ENCODE data around the gene PVR. TPM values are rescaled to one million over a fixed set of nuclear protein-coding genes. Genes with fewer than 3 reads are reported as not detected.
"Not testable (repeated sequence)": the region's sequence is repeated elsewhere in the genome, so short reads cannot be mapped to it uniquely, and the experiment has no call there.

The PVR gene
- total RNA-seq, 2 donors from 2014 or later = 44.7 to 54.6 TPM

DNA sequence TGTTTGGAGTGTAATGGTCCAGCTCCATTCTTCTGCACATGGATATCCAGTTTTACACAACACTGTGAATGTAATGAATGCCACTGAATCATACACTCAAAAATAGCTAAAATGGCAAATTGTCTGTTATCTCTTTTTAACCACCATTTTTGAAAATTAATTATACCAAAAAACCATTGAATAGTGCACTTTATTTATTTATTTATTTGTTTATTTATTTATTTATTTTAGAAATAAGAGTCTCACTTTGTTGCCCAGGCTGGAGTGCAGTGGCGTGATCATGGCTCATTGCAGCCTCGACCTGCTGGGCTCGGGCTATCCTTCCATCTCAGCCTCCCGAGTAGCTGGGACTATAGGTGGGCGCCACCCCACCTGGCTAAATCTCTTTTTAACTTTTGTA lies 20.3 kb downstream of the PVR start:
- no peak overlapping the region for H3K27ac ChIP-seq
- no peak overlapping the region for H3K4me3 ChIP-seq
- no peaks in the 10 kb centered on the region for H3K9me3 ChIP-seq
- TF ChIP-seq, protein P1, sequence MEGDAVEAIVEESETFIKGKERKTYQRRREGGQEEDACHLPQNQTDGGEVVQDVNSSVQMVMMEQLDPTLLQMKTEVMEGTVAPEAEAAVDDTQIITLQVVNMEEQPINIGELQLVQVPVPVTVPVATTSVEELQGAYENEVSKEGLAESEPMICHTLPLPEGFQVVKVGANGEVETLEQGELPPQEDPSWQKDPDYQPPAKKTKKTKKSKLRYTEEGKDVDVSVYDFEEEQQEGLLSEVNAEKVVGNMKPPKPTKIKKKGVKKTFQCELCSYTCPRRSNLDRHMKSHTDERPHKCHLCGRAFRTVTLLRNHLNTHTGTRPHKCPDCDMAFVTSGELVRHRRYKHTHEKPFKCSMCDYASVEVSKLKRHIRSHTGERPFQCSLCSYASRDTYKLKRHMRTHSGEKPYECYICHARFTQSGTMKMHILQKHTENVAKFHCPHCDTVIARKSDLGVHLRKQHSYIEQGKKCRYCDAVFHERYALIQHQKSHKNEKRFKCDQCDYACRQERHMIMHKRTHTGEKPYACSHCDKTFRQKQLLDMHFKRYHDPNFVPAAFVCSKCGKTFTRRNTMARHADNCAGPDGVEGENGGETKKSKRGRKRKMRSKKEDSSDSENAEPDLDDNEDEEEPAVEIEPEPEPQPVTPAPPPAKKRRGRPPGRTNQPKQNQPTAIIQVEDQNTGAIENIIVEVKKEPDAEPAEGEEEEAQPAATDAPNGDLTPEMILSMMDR (IDR thresholded peaks at IDR 0.05) = no peak
- H3K27me3 ChIP-seq = no peaks in the 10 kb centered on the region
- no peak overlapping the region for H3K9ac ChIP-seq (ENCODE audit: low read depth in 2 of 2, low read length in 2 of 2)
- intact Hi-C loops (cut with DNase I) = no loop called here
- no peaks in the 10 kb centered on the region for H3K4me1 ChIP-seq
- peaks cover 6% of the 10 kb centered on the region for H3K36me3 ChIP-seq
- DNase-seq = no peak

DNA sequence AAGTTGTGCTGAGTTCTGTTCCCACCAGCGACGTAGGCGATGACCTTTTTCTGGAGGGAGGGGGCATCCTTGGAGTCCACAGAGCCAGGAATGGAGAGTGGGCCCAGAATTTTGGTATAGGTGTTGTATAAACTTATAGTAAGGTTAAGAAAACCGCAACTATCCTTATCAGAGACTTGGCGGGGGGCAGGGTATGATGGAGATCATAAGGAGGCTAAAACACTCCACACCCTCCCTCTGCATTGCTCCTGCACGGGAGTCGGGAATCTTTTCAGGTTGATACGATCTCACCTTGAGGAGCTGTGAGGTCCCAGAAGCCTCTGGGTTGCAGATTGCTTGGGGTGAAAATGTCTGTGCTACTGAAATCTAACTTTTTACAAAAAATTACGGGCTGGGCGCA lies 21.3 kb downstream of the PVR start:
- no peaks in the 10 kb centered on the region for H3K9me3 ChIP-seq
- no peak overlapping the region for H3K4me3 ChIP-seq
- no peak overlapping the region for H3K27ac ChIP-seq
- TF ChIP-seq, protein P1 (IDR thresholded peaks at IDR 0.05) = no peak
- intact Hi-C loops (cut with DNase I) = no loop called here
- no peak for DNase-seq
- peaks cover 6% of the 10 kb centered on the region for H3K36me3 ChIP-seq
- no peaks in the 10 kb centered on the region for H3K4me1 ChIP-seq
- no peak overlapping the region for H3K9ac ChIP-seq (ENCODE audit: low read depth in 2 of 2, low read length in 2 of 2)
- no peaks in the 10 kb centered on the region for H3K27me3 ChIP-seq

DNA sequence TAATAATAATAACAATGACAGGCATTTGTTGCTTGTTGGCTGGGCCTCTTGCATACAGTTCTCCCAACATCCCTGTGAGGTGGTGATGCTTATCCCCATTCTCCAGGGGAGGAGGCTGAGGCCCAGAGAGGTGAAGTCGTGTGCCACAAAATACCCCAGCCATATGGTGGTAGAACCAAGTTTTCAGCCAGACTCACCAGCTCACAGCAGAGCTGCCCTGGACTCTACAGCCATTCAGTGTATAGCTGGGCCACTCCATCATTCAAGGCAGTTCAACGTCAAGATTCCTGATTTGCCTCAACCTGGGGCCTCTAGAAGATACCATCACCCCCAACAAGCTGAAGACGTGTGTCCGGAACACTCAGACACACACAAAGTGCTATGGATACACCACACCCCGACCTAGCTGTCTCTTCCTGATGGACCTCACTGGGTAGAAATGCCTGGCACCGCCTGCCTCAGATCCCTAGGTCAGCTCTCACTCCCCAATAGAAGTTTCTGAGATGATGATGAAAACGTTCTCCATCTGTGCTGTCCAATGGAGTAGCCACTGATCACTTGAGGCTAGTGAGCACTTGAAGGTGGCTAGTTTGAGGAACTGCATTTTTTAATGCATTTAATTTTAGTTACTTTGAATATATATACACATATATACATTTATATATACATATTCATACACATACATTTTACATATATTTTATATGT lies 23.3 kb downstream of the PVR start:
- TF ChIP-seq, protein P1 (IDR thresholded peaks at IDR 0.05) = no peak
- H3K36me3 ChIP-seq = peaks cover 6% of the 10 kb centered on the region

DNA sequence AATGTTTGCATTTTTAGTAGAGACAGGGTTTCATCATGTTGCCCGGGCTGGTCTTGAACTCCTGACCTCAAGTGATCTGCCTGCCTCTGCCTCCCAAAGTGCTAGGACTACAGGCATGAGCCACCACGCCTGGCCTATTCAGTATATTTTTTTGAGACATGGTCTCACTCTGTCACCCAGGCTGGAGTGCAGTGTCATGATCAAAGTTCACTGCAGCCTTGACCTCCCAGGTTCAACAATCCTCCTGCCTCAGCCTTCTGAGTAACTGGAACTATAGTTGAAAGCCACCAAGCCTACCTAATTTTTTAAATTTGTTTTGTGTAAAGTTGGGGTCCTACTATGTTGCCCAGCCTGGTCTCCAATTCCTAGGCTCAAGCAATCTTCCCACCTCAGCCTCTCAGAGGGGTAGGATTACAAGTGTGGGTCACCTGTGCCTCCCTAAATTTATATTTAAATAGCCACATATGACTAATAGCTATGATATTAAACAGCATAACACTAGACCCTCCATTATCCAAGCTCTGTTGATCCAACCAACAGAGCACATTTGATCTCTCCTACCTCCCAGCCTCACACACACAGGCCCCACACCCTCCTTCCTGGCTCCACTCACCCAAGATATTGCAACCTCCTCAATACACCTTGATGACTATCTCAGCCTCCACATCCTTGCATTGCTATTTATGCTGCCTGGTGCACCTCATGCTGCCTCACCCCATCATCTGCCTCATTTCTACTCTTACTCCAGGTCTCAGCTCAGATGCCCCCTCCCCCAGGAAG lies 25.5 kb downstream of the PVR start:
- H3K4me1 ChIP-seq = no peaks in the 10 kb centered on the region

More for the DNA sequence above, 23.3 kb downstream of the PVR start:
- H3K27me3 ChIP-seq = no peaks in the 10 kb centered on the region
- intact Hi-C loops (cut with DNase I) = no loop called here
- no peak for DNase-seq
- H3K9ac ChIP-seq (ENCODE audit: low read depth in 2 of 2, low read length in 2 of 2) = no peak overlapping the region
- no peaks in the 10 kb centered on the region for H3K4me1 ChIP-seq
- no peak overlapping the region for H3K27ac ChIP-seq
- H3K9me3 ChIP-seq = no peaks in the 10 kb centered on the region
- no peak overlapping the region for H3K4me3 ChIP-seq

DNA sequence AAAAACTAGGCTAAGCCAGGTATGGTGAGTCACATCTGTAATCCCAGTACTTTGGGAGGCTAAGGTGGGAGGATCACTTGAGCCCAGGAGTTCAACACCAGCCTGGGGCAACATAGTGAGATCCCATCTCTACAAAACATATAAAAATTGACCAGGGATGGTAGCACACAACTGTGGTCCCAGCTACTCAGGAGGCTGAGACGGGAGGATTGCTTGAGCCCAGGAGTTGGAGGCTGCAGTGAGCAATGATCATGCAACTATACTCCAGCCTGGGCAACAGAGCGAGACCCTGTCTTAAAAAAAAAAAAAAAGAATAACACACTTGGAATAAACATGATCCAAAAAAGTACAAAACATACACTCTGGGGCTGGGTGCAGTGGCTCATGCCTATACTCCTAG lies 26.3 kb downstream of the PVR start:
- H3K4me3 ChIP-seq; H3K27me3 ChIP-seq; H3K27ac ChIP-seq; H3K36me3 ChIP-seq; H3K9me3 ChIP-seq; H3K9ac ChIP-seq (ENCODE audit: low read depth in 2 of 2, low read length in 2 of 2); DNase-seq; intact Hi-C loops (cut with DNase I); H3K4me1 ChIP-seq: not testable (repeated sequence)

More for the DNA sequence above, 25.5 kb downstream of the PVR start:
- Histone ChIP-seq H3K36me3 (no peaks in the 10 kb centered on the region), H3K27me3 (no peaks in the 10 kb centered on the region), H3K4me3 (no peak overlapping the region), H3K9ac (ENCODE audit: low read depth in 2 of 2, low read length in 2 of 2) (no peak overlapping the region), H3K27ac (no peak overlapping the region), H3K9me3 (no peaks in the 10 kb centered on the region)
- TF ChIP-seq, protein P1 (IDR thresholded peaks at IDR 0.05) = no peak
- intact Hi-C loops (cut with DNase I) = no loop called here
- DNase-seq = no peak

DNA sequence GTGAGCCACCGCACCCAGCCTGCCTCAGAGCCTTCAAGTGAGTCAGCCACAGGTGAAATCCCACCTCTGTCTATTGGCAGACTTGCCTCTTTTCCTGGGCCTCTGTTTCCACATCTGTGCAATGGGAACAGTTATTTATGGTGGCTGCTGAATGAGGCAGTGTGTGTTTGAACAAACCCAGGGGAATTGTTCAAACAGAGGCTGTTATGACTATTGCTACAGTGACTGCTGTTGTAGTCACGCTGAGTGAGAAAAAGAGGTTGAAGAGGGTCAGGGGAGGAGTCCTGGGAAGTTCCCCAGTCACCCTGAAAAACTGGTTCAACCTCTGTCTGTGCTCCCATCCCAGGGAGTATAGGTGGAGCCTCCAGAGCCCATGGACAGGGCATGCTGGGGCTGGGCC lies 27.7 kb downstream of the PVR start, which contains the start of gene CEACAM19:
TSS of gene CEACAM19 (plus strand) at position 83 of the 400 bp plus-strand sequence. CDS start 450 bp downstream, outside the sequence.
- H3K27ac ChIP-seq = no peak within 1 kb of the TSS

More for the DNA sequence above, 27.7 kb downstream of the PVR start, which contains the start of gene CEACAM19:
- intact Hi-C loops (cut with DNase I) = no loop called here
- H3K27me3 ChIP-seq = no peaks in the 10 kb centered on the region
- H3K4me3 ChIP-seq = no peak within 1 kb of the TSS
- no peaks in the 10 kb centered on the region for H3K9me3 ChIP-seq
- H3K9ac ChIP-seq (ENCODE audit: low read depth in 2 of 2, low read length in 2 of 2) = no peak within 1 kb of the TSS
- TF ChIP-seq, protein P1 (IDR thresholded peaks at IDR 0.05) = no peak
- no peaks in the 10 kb centered on the region for H3K36me3 ChIP-seq
- H3K4me1 ChIP-seq = no peaks in the 10 kb centered on the region
- DNase-seq = no peak
